H1 (cell line): ENCODE measurements around the gene RSRC2. TPM values are rescaled to one million over a fixed set of nuclear protein-coding genes. Genes with fewer than 3 reads are reported as not detected.

ENCODE experiments used
- CTCF ChIA-PET: fragments of 300-600 bp; sonication (Branson Sonifier 250); formaldehyde crosslinking; loops from one replicate; lab custom pipeline; 2021; ENCODE audit not compliant: partially characterized antibody; lab: Charles Lee
- POLR2A ChIA-PET: fragments of 300-600 bp; sonication (Branson Sonifier 250); formaldehyde crosslinking; loops from one replicate; lab custom pipeline; 2021; ENCODE audit warnings: inconsistent platforms; ENCODE audit not compliant: partially characterized antibody; lab: Charles Lee
- DNase-seq, 2 experiments: peaks; one replicate each; pipeline versions ENCODE4 v3.0.0 to v3.0.0-alpha.2; 2010 to 2022; ENCODE audit warnings: low spot score in 2 of 2, low read depth in 1 of 2, mixed read lengths in 1 of 2
- FAIRE-seq: peaks from 2 replicates; lab custom pipeline; 2011; peaks lifted over from hg19 to GRCh38; lab: Jason Lieb, UNC
- H2AFZ ChIP-seq: 2 replicates; pipeline ENCODE4 v1.8.1; 2012; ENCODE audit warnings: low read length, inconsistent platforms
- H2AK5ac ChIP-seq: 2 replicates; pipeline ENCODE4 v1.6.1; 2013; ENCODE audit warnings: low read depth, low read length
- H2BK120ac ChIP-seq: replicated peaks from 2 replicates; pipeline ENCODE3; 2013; ENCODE audit warnings: low read depth, low read length, inconsistent platforms
- H2BK12ac ChIP-seq: 2 replicates; pipeline ENCODE4 v1.6.1; 2013; ENCODE audit warnings: low read depth, low read length
- H2BK15ac ChIP-seq: 2 replicates; pipeline ENCODE4 v1.6.1; 2013; ENCODE audit warnings: low read length
- H2BK20ac ChIP-seq: 2 replicates; pipeline ENCODE4 v1.6.1; 2013; ENCODE audit warnings: low read length
- H2BK5ac ChIP-seq: 2 replicates; pipeline ENCODE4 v1.6.1; 2013; ENCODE audit warnings: low read depth, low read length
- H3K14ac ChIP-seq: 2 replicates; pipeline ENCODE4 v1.6.1; 2013; ENCODE audit warnings: inconsistent platforms; ENCODE audit not compliant: insufficient read length
- H3K18ac ChIP-seq: 2 replicates; pipeline ENCODE4 v1.6.1; 2013; ENCODE audit warnings: low read length; ENCODE audit errors: extremely low read depth
- H3K23ac ChIP-seq: 2 replicates; pipeline ENCODE4 v1.6.1; 2013; ENCODE audit warnings: inconsistent platforms; ENCODE audit not compliant: insufficient read length
- H3K23me2 ChIP-seq: 2 replicates; pipeline ENCODE4 v1.6.1; 2013; ENCODE audit warnings: low read depth, low read length
- H3K27ac ChIP-seq: 2 replicates; pipeline ENCODE4 v1.6.1; 2011; ENCODE audit warnings: low read depth, low read length, inconsistent platforms
- H3K27me3 ChIP-seq, 4 experiments: replicated peaks in 1 of 4; 1 replicate in 1 of 4; 2 replicates in 3 of 4; pipeline versions ENCODE4 v1.6.1 to v1.8.1; 2011 to 2013; ENCODE audit warnings: low read length in 3 of 4, mild to moderate bottlenecking in 3 of 4, inconsistent platforms in 2 of 4, mixed read lengths in 2 of 4, moderate library complexity in 1 of 4; ENCODE audit not compliant: control insufficient read depth in 3 of 4, insufficient read depth in 3 of 4; ENCODE audit errors: extremely low read depth in 1 of 4
- H3K36me3 ChIP-seq, 4 experiments: 2 replicates each; pipeline versions ENCODE4 v1.6.1 to v1.8.1; 2011 to 2013; ENCODE audit warnings: mild to moderate bottlenecking in 4 of 4, low read length in 3 of 4, moderate library complexity in 2 of 4, control low read depth in 1 of 4, inconsistent platforms in 1 of 4; ENCODE audit not compliant: insufficient read depth in 4 of 4, control insufficient read depth in 2 of 4
- H3K4ac ChIP-seq: replicated peaks from 2 replicates; pipeline ENCODE3; 2013; ENCODE audit warnings: low read length, low read depth, mixed read lengths, inconsistent platforms; ENCODE audit not compliant: insufficient read length
- H3K4me1 ChIP-seq, 4 experiments: replicated peaks in 1 of 4; 1 replicate in 1 of 4; 2 replicates in 3 of 4; pipeline versions ENCODE4 v1.6.1 to v1.8.1; 2011 to 2013; ENCODE audit warnings: low read length in 3 of 4, inconsistent platforms in 2 of 4, mixed read lengths in 1 of 4; ENCODE audit not compliant: insufficient read depth in 4 of 4, control insufficient read depth in 3 of 4
- H3K4me2 ChIP-seq, 2 experiments: 2 replicates each; pipeline versions ENCODE4 v1.6.1 to v1.8.1; 2011 to 2013; ENCODE audit warnings: low read depth in 2 of 2, low read length in 2 of 2, control low read depth in 1 of 2, inconsistent platforms in 1 of 2, mild to moderate bottlenecking in 1 of 2; ENCODE audit not compliant: insufficient read depth in 1 of 2
- H3K4me3 ChIP-seq, 4 experiments: fragments of 200-600, 300-600 bp in 1 of 4; sonication (generic), shearing (Covaris generic), sonication (Bioruptor Twin) in 1 of 4; 2 replicates each; pipeline versions ENCODE4 v1.5.1 to v1.8.1; 2011 to 2016; ENCODE audit warnings: low read length in 4 of 4, low read depth in 3 of 4, control low read depth in 2 of 4, inconsistent platforms in 2 of 4, mild to moderate bottlenecking in 2 of 4, mixed read lengths in 1 of 4, moderate library complexity in 1 of 4; ENCODE audit not compliant: insufficient read depth in 2 of 4; ENCODE audit errors: extremely low read depth in 1 of 4
- H3K56ac ChIP-seq: replicated peaks from 2 replicates; pipeline ENCODE3; 2013; ENCODE audit warnings: low read depth, mild to moderate bottlenecking, mixed read lengths, low read length, inconsistent platforms; ENCODE audit not compliant: insufficient read length
- H3K79me1 ChIP-seq: 2 replicates; pipeline ENCODE4 v1.6.1; 2013; ENCODE audit warnings: low read depth, low read length, control low read depth
- H3K79me2 ChIP-seq, 2 experiments: 2 replicates each; pipeline versions ENCODE4 v1.6.1 to v1.8.1; 2012 to 2013; ENCODE audit warnings: low read length in 2 of 2, mild to moderate bottlenecking in 2 of 2, inconsistent platforms in 1 of 2; ENCODE audit not compliant: insufficient read depth in 2 of 2, control insufficient read depth in 1 of 2
- H3K9ac ChIP-seq, 4 experiments: replicated peaks in 1 of 4; 1 replicate in 1 of 4; 2 replicates in 3 of 4; pipeline versions ENCODE4 v1.6.1 to v1.8.1; 2011 to 2013; ENCODE audit warnings: low read depth in 3 of 4, low read length in 3 of 4, control low read depth in 2 of 4, mild to moderate bottlenecking in 2 of 4, moderate library complexity in 2 of 4, inconsistent platforms in 1 of 4; ENCODE audit errors: extremely low read depth in 1 of 4
- H3K9me3 ChIP-seq, 2 experiments: 2 replicates each; pipeline versions ENCODE4 v1.6.1 to v1.8.1; 2012 to 2013; ENCODE audit warnings: mild to moderate bottlenecking in 2 of 2, moderate library complexity in 2 of 2, control low read depth in 1 of 2, inconsistent platforms in 1 of 2, low read depth in 1 of 2, low read length in 1 of 2, mixed read lengths in 1 of 2; ENCODE audit not compliant: insufficient read depth in 2 of 2
- H4K20me1 ChIP-seq, 2 experiments: replicated peaks in 1 of 2; 2 replicates each; pipeline versions ENCODE3 to v1.8.1; 2011 to 2013; ENCODE audit warnings: inconsistent platforms in 2 of 2, low read length in 2 of 2, mild to moderate bottlenecking in 1 of 2; ENCODE audit not compliant: insufficient read depth in 2 of 2, control insufficient read depth in 1 of 2
- H4K5ac ChIP-seq: 2 replicates; pipeline ENCODE4 v1.6.1; 2013; ENCODE audit warnings: low read length, low read depth, mixed read lengths, inconsistent platforms; ENCODE audit not compliant: insufficient read length
- H4K8ac ChIP-seq: 2 replicates; pipeline ENCODE4 v1.8.0; 2013; ENCODE audit warnings: mild to moderate bottlenecking, moderate library complexity, low read length, inconsistent platforms; ENCODE audit not compliant: insufficient read depth; ENCODE audit errors: extremely low read depth
- H4K91ac ChIP-seq: replicated peaks from 2 replicates; pipeline ENCODE3; 2013; ENCODE audit warnings: low read length, mixed read lengths, inconsistent platforms; ENCODE audit not compliant: insufficient read length
- BCL11A ChIP-seq, 2 experiments: IDR thresholded peaks; one replicate each; pipeline ENCODE4 v1.6.1; 2011; ENCODE audit warnings: low read depth in 2 of 2, low read length in 2 of 2, mild to moderate bottlenecking in 2 of 2
- KDM5A ChIP-seq: fragments of 200-600 bp; IDR thresholded peaks from 2 replicates; pipeline ENCODE4 v1.7.1; 2012; ENCODE audit warnings: mild to moderate bottlenecking, low read length, inconsistent platforms, mixed read lengths
- RAD21 ChIP-seq, 2 experiments: IDR thresholded peaks in 1 of 2; conservative IDR thresholded peaks in 1 of 2; 2 replicates each; pipeline ENCODE4 v1.6.1; 2011; ENCODE audit warnings: low read depth in 2 of 2, low read length in 2 of 2, improper control_type of control experiment in 1 of 2, inconsistent platforms in 1 of 2, mild to moderate bottlenecking in 1 of 2, moderate library complexity in 1 of 2
- RBBP5 ChIP-seq: IDR thresholded peaks from 2 replicates; pipeline ENCODE4 v1.7.1; 2012; ENCODE audit warnings: low read depth, mild to moderate bottlenecking, inconsistent platforms, low read length, moderate library complexity, borderline replicate concordance
- RNF2 ChIP-seq: fragments of 200-900, 300-1000 bp; sonication (generic); IDR thresholded peaks from 2 replicates; pipeline ENCODE4 v1.7.1; 2016; ENCODE audit warnings: borderline replicate concordance, low read depth, mild to moderate bottlenecking, antibody characterized with exemption, low read length; ENCODE audit not compliant: poor library complexity, severe bottlenecking; ENCODE audit errors: missing control alignments
- SAP30 ChIP-seq: fragments of 300-600 bp; sonication (generic); IDR thresholded peaks from 2 replicates; pipeline ENCODE4 v1.7.1; 2012; ENCODE audit warnings: low read length, moderate library complexity, mild to moderate bottlenecking, inconsistent platforms; ENCODE audit not compliant: insufficient read depth, insufficient replicate concordance
- SIN3A ChIP-seq, 2 experiments: IDR thresholded peaks in 1 of 2; conservative IDR thresholded peaks in 1 of 2; 2 replicates each; pipeline ENCODE4 v1.6.1; 2011 to 2012; ENCODE audit warnings: low read length in 2 of 2, improper control_type of control experiment in 1 of 2, low read depth in 1 of 2, mild to moderate bottlenecking in 1 of 2
- TAF1 ChIP-seq: IDR thresholded peaks from 2 replicates; pipeline ENCODE4 v1.6.1; 2011; ENCODE audit warnings: mild to moderate bottlenecking, low read depth, low read length
- ZNF274 ChIP-seq: IDR thresholded peaks from 2 replicates; pipeline ENCODE4 v1.7.0; 2012; ENCODE audit warnings: low read length, borderline replicate concordance; ENCODE audit errors: extremely low read depth
- WGBS, 2 experiments: shearing (Covaris generic) in 1 of 2; methylation state at CpG; one replicate each; pipeline versions ENCODE4 v1.1.6 to v1.1.7; 2013 to 2015; ENCODE audit warnings: low lambda C conversion rate in 2 of 2, mixed read lengths in 2 of 2, inconsistent platforms in 1 of 2, low coverage in 1 of 2, missing lambda C conversion rate in 1 of 2; ENCODE audit not compliant: insufficient replicate concordance in 2 of 2, insufficient coverage in 1 of 2, insufficient read length in 1 of 2; ENCODE audit errors: extremely low coverage in 1 of 2, missing lambda C conversion rate in 1 of 2; 5-methylcytosine and 5-hydroxymethylcytosine counted together
- polyA plus RNA-seq, 7 experiments: library from polyadenylated mRNA; depleted of rRNA in 3 of 7; stranded (reverse) in 5 of 7; unstranded in 2 of 7; fragments of >200 nt in 5 of 7; fragments of 200-250 nt in 2 of 7; gene quantifications; 1 replicate in 5 of 7; 2 replicates in 1 of 7; 4 replicates in 1 of 7; pipeline versions ENCODE4 v1.2.1 to v1.2.3, GENCODE V29; 2011 to 2013; ENCODE audit warnings: missing spikeins in 2 of 7, mixed read lengths in 2 of 7
- total RNA-seq: library from RNA; stranded (reverse); fragmentation: NEBNext Ultra II Directional; extraction: Animal tissue kit (Norgen Biotek cat#: 25700); gene quantifications from 2 replicates; pipeline ENCODE4 v1.2.1, GENCODE V29; 2021
- TF ChIP-seq, protein P1 (sequence below): IDR thresholded peaks from 2 replicates; pipeline ENCODE4 v1.6.1; 2011; ENCODE audit warnings: low read length, improper control_type of control experiment
- TF ChIP-seq, protein P2 (sequence below): IDR thresholded peaks from 2 replicates; pipeline ENCODE4 v1.6.1; 2012; ENCODE audit warnings: inconsistent platforms

RSRC2 gene
- total and polyA plus RNA-seq, 2 of the 8 experiments (the other 6 are each of a cell fraction or from before 2014, with no cell fraction given): 15.9 to 71.4 TPM

DNA sequence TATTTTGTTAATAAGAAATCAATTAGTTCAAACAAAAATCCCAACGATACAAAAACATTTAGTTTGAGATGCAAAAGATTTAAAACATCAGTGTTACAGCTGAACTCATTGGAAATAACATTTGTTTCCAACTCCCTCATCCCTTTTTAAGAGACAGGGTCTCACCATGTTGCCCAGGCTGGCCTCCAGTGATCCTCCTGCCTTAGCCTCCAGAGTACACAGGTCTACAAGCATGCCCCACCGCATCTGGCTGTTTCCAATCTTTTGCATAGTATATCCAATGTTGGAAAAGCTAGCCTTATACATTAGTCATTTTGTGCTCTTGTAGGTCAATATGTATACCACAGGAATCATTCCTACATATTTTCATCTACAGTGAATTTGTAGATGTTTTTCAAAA, 11.5 kb downstream of the RSRC2 start:
- peaks cover 0 to 59% of the 10 kb centered on the region in 2 experiments; a peak in 2 of 4 replicates for H3K79me2 ChIP-seq
- no peak overlapping the region for H2BK120ac ChIP-seq
- H4K91ac ChIP-seq: no peak overlapping the region
- H2BK15ac ChIP-seq: no peak overlapping the region
- no peaks in the 10 kb centered on the region for H3K79me1 ChIP-seq
- H2BK5ac ChIP-seq: no peak overlapping the region
- peaks cover 52 to 99% (median 86%) of the 10 kb centered on the region in 4 experiments for H3K36me3 ChIP-seq
- no peak overlapping the region for H2BK12ac ChIP-seq
- H4K5ac ChIP-seq: no peak overlapping the region
- no peak overlapping the region for H3K23ac ChIP-seq
- ChIA-PET CTCF (no interaction called here), POLR2A (interaction anchor here (1.4 to 49.0 kb wide), 3 partner anchors 9 to 67 kb away, joined by 4 to 1221 read pairs (median 1221); partner anchors contain the start of genes KNTC1, RSRC2 and ZCCHC8)
- H3K56ac ChIP-seq: no peak overlapping the region
- H3K9ac ChIP-seq: no peak overlapping the region
- H3K4me2 ChIP-seq: no peak overlapping the region
- DNase-seq: no peak
- H4K20me1 ChIP-seq: peaks cover 4 to 6% of the 10 kb centered on the region in 2 experiments
- H2AK5ac ChIP-seq: no peak overlapping the region
- no peaks in the 10 kb centered on the region for H3K23me2 ChIP-seq
- H3K4ac ChIP-seq: no peak overlapping the region
- no peaks in the 10 kb centered on the region for H3K27me3 ChIP-seq
- no peaks in the 10 kb centered on the region for H3K9me3 ChIP-seq
- no peak overlapping the region for H3K4me3 ChIP-seq
- H3K18ac ChIP-seq: no peak overlapping the region
- no peak overlapping the region for H2AFZ ChIP-seq
- no peak overlapping the region for H3K27ac ChIP-seq
- no peaks in the 10 kb centered on the region for H3K4me1 ChIP-seq
- no peak for FAIRE-seq
- no peak for TF ChIP-seq KDM5A
- TF ChIP-seq ZNF274: no peak
- TF ChIP-seq BCL11A (IDR thresholded peaks at IDR 0.05; ENCODE audit: low read depth in 2 of 2, low read length in 2 of 2): no peak
- no peak for TF ChIP-seq TAF1
- TF ChIP-seq, protein P1, sequence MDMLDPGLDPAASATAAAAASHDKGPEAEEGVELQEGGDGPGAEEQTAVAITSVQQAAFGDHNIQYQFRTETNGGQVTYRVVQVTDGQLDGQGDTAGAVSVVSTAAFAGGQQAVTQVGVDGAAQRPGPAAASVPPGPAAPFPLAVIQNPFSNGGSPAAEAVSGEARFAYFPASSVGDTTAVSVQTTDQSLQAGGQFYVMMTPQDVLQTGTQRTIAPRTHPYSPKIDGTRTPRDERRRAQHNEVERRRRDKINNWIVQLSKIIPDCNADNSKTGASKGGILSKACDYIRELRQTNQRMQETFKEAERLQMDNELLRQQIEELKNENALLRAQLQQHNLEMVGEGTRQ: no peak
- no peak for TF ChIP-seq RBBP5
- TF ChIP-seq, protein P2, sequence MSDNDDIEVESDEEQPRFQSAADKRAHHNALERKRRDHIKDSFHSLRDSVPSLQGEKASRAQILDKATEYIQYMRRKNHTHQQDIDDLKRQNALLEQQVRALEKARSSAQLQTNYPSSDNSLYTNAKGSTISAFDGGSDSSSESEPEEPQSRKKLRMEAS: no peak
- no peak for TF ChIP-seq SAP30
- TF ChIP-seq RNF2: no peak
- no peak for TF ChIP-seq SIN3A (conservative IDR thresholded peaks at IDR 0.05 in 1 of 2, IDR thresholded peaks at IDR 0.05 in 1 of 2; ENCODE audit: low read depth in 1 of 2, low read length in 2 of 2)
- TF ChIP-seq RAD21 (IDR thresholded peaks at IDR 0.05 in 1 of 2, conservative IDR thresholded peaks at IDR 0.05 in 1 of 2; ENCODE audit: low read depth in 2 of 2, low read length in 2 of 2): no peak
- no peak overlapping the region for H4K8ac ChIP-seq
- H3K14ac ChIP-seq: no peak overlapping the region
- no peak overlapping the region for H2BK20ac ChIP-seq
- 98% methylated on average over 2 of the region's 2 CpGs; no CpG with 5 or more reads in 1 of the 2 experiments for WGBS, 2 experiments
